Naive B cell (primary cell): Measurements from ENCODE around the gene LHFPL2. TPM values are rescaled to one million over a fixed set of nuclear protein-coding genes. Genes with fewer than 3 reads are reported as not detected.

Experiments
- ATAC-seq, 2 donors: fragments of 150-1000 bp; cut with Tn5 transposase; 2 replicates each; pipeline ENCODE4 v1.10.0; 2021; ENCODE audit warnings: low read depth in 2 of 2, mild to moderate bottlenecking in 2 of 2, moderate library complexity in 2 of 2
- DNase-seq: peaks from one replicate; pipeline ENCODE4 v3.0.0; 2022
- H3K27ac Mint-ChIP-seq, 6 donors: one replicate each; pipeline ENCODE4 v1.8.0; 2020 to 2022; ENCODE audit warnings: mild to moderate bottlenecking in 6 of 6, mixed read lengths in 6 of 6, moderate library complexity in 5 of 6, inconsistent platforms in 2 of 6
- H3K27me3 Mint-ChIP-seq, 3 donors: one replicate each; pipeline ENCODE4 v1.8.0; 2021 to 2022; ENCODE audit warnings: mixed read lengths in 3 of 3, mild to moderate bottlenecking in 1 of 3
- H3K36me3 Mint-ChIP-seq, 2 donors: one replicate each; pipeline ENCODE4 v1.8.0; 2020 to 2022; ENCODE audit warnings: mixed read lengths in 2 of 2, inconsistent platforms in 1 of 2, mild to moderate bottlenecking in 1 of 2
- H3K4me1 Mint-ChIP-seq, 3 donors: one replicate each; pipeline ENCODE4 v1.8.0; 2020 to 2022; ENCODE audit warnings: mixed read lengths in 3 of 3, inconsistent platforms in 1 of 3, mild to moderate bottlenecking in 1 of 3, moderate library complexity in 1 of 3
- H3K4me3 Mint-ChIP-seq, 8 donors: one replicate each; pipeline ENCODE4 v1.8.0; 2020 to 2022; ENCODE audit warnings: mild to moderate bottlenecking in 8 of 8, mixed read lengths in 8 of 8, moderate library complexity in 8 of 8, inconsistent platforms in 2 of 8
- H3K9me3 Mint-ChIP-seq, 7 donors: one replicate each; pipeline ENCODE4 v1.8.0; 2020 to 2022; ENCODE audit warnings: mixed read lengths in 7 of 7, mild to moderate bottlenecking in 5 of 7, inconsistent platforms in 2 of 7, moderate library complexity in 1 of 7
- polyA plus RNA-seq, 6 donors: library from polyadenylated mRNA; unstranded; fragments of 300-500 nt; fragmentation: Illumina TruSeq; gene quantifications; one replicate each; pipeline ENCODE4 v1.2.3, GENCODE V29; 2021; ENCODE audit warnings: low read depth in 6 of 6

The LHFPL2 gene
- polyA plus RNA-seq, 6 donors from 2014 or later = 8.1 to 15.0 (median 12.3) TPM

- DNase-seq (no peak), ATAC-seq (no peak)
- Mint-ChIP-seq H3K27me3 (no peaks in the 10 kb centered on the region), H3K36me3 (peaks cover 0 to 7% of the 10 kb centered on the region in 2 donors), H3K9me3 (no peaks in the 10 kb centered on the region), H3K4me1 (peaks cover 19 to 23% (median 20%) of the 10 kb centered on the region in 3 donors), H3K4me3 (no peak overlapping the region), H3K27ac (peak overlapping the region in 1 of 6 donors; percentile 95)
These were observed 91.0 kb downstream of the LHFPL2 start for GRCh38 chr5:78557601-78558000.

- Mint-ChIP-seq H3K27me3 (no peaks in the 10 kb centered on the region), H3K9me3 (no peaks in the 10 kb centered on the region), H3K36me3 (peaks cover 0 to 7% of the 10 kb centered on the region in 2 donors), H3K27ac (peak overlapping the region in 3 of 6 donors; percentile 9 to 57 (median 35)), H3K4me3 (peak overlapping the region in 1 of 8 donors; percentile 51), H3K4me1 (peaks cover 19 to 30% (median 20%) of the 10 kb centered on the region in 3 donors)
- DNase-seq = peak; percentile 9
- peak; percentile 41 to 60 for ATAC-seq
These were observed 92.7 kb downstream of the LHFPL2 start for GRCh38 chr5:78555870-78556269.

- H3K4me3 Mint-ChIP-seq = no peak overlapping the region
- H3K36me3 Mint-ChIP-seq = no peaks in the 10 kb centered on the region
- DNase-seq (no peak), ATAC-seq (no peak)
- H3K27me3 Mint-ChIP-seq = no peaks in the 10 kb centered on the region
- H3K27ac Mint-ChIP-seq = peak overlapping the region in 1 of 6 donors; percentile 49
- peaks cover 19 to 35% (median 20%) of the 10 kb centered on the region in 3 donors for H3K4me1 Mint-ChIP-seq
- H3K9me3 Mint-ChIP-seq = no peaks in the 10 kb centered on the region
These were observed 93.9 kb downstream of the LHFPL2 start for GRCh38 chr5:78554670-78555069.

- Mint-ChIP-seq H3K27ac (peak overlapping the region in 1 of 6 donors; percentile 10), H3K4me1 (peaks cover 20 to 41% (median 27%) of the 10 kb centered on the region in 3 donors), H3K27me3 (no peaks in the 10 kb centered on the region), H3K9me3 (no peaks in the 10 kb centered on the region), H3K36me3 (no peaks in the 10 kb centered on the region), H3K4me3 (peak overlapping the region in 1 of 8 donors; percentile 67)
- DNase-seq (no peak), ATAC-seq (no peak)
These were observed 94.8 kb downstream of the LHFPL2 start for GRCh38 chr5:78553580-78554353.

GRCh38 chr5:78552729-78553342 is 95.7 kb downstream of the LHFPL2 start:
- Mint-ChIP-seq H3K4me3 (peak overlapping the region in 7 of 8 donors; percentile 3 to 69 (median 51)), H3K27me3 (no peaks in the 10 kb centered on the region), H3K4me1 (peaks cover 20 to 41% (median 27%) of the 10 kb centered on the region in 3 donors), H3K36me3 (no peaks in the 10 kb centered on the region), H3K27ac (peak overlapping the region in 3 of 6 donors; percentile 3 to 53 (median 33)), H3K9me3 (no peaks in the 10 kb centered on the region)
- DNase-seq (no peak), ATAC-seq (no peak)

- Mint-ChIP-seq H3K27me3 (no peaks in the 10 kb centered on the region), H3K36me3 (no peaks in the 10 kb centered on the region), H3K4me3 (no peak overlapping the region), H3K27ac (no peak overlapping the region), H3K9me3 (no peaks in the 10 kb centered on the region), H3K4me1 (peaks cover 21 to 35% (median 23%) of the 10 kb centered on the region in 3 donors)
- DNase-seq (no peak), ATAC-seq (no peak)
These were observed 97.7 kb downstream of the LHFPL2 start for GRCh38 chr5:78550891-78551290.

- no peaks in the 10 kb centered on the region for H3K27me3 Mint-ChIP-seq
- H3K27ac Mint-ChIP-seq = peak overlapping the region in 1 of 6 donors; percentile 33
- peaks cover 15 to 27% (median 17%) of the 10 kb centered on the region in 3 donors for H3K4me1 Mint-ChIP-seq
- no peaks in the 10 kb centered on the region for H3K36me3 Mint-ChIP-seq
- no peak for DNase-seq
- ATAC-seq = no peak
- no peak overlapping the region for H3K4me3 Mint-ChIP-seq
- no peaks in the 10 kb centered on the region for H3K9me3 Mint-ChIP-seq
These were observed 99.5 kb downstream of the LHFPL2 start for GRCh38 chr5:78549043-78549442.

- Mint-ChIP-seq H3K9me3 (no peaks in the 10 kb centered on the region), H3K36me3 (no peaks in the 10 kb centered on the region), H3K27me3 (no peaks in the 10 kb centered on the region), H3K4me3 (no peak overlapping the region), H3K27ac (peak overlapping the region in 2 of 6 donors; percentile 53 to 69), H3K4me1 (peaks cover 11 to 21% (median 17%) of the 10 kb centered on the region in 3 donors)
- ATAC-seq = no peak
- DNase-seq = no peak
These were observed 100.6 kb downstream of the LHFPL2 start for GRCh38 chr5:78547731-78548615.

- Mint-ChIP-seq H3K4me3 (no peak overlapping the region), H3K27ac (peak overlapping the region in 4 of 6 donors; percentile 26 to 69 (median 42)), H3K9me3 (no peaks in the 10 kb centered on the region), H3K27me3 (no peaks in the 10 kb centered on the region), H3K36me3 (no peaks in the 10 kb centered on the region), H3K4me1 (peaks cover 14 to 20% (median 15%) of the 10 kb centered on the region in 3 donors)
- DNase-seq (no peak), ATAC-seq (no peak)
These were observed 101.4 kb downstream of the LHFPL2 start for GRCh38 chr5:78547183-78547582.

- no peaks in the 10 kb centered on the region for H3K27me3 Mint-ChIP-seq
- H3K4me3 Mint-ChIP-seq = no peak overlapping the region
- no peaks in the 10 kb centered on the region for H3K9me3 Mint-ChIP-seq
- H3K27ac Mint-ChIP-seq = no peak overlapping the region
- ATAC-seq (no peak), DNase-seq (no peak)
- H3K36me3 Mint-ChIP-seq = no peaks in the 10 kb centered on the region
- H3K4me1 Mint-ChIP-seq = peaks cover 12 to 22% (median 14%) of the 10 kb centered on the region in 3 donors
These were observed 102.1 kb downstream of the LHFPL2 start for GRCh38 chr5:78546276-78546996.

GRCh38 chr5:78545406-78545805 is 103.2 kb downstream of the LHFPL2 start:
- ATAC-seq (no peak), DNase-seq (no peak)
- no peak overlapping the region for H3K27ac Mint-ChIP-seq
- peaks cover 14 to 22% (median 15%) of the 10 kb centered on the region in 3 donors for H3K4me1 Mint-ChIP-seq
- no peaks in the 10 kb centered on the region for H3K36me3 Mint-ChIP-seq
- H3K9me3 Mint-ChIP-seq = no peaks in the 10 kb centered on the region
- H3K4me3 Mint-ChIP-seq = no peak overlapping the region
- no peaks in the 10 kb centered on the region for H3K27me3 Mint-ChIP-seq

- peaks cover 9 to 22% (median 14%) of the 10 kb centered on the region in 3 donors for H3K4me1 Mint-ChIP-seq
- H3K27ac Mint-ChIP-seq = peak overlapping the region in 2 of 6 donors; percentile 42 to 49
- ATAC-seq (no peak), DNase-seq (no peak)
- no peaks in the 10 kb centered on the region for H3K27me3 Mint-ChIP-seq
- H3K4me3 Mint-ChIP-seq = peak overlapping the region in 1 of 8 donors; percentile 39
- no peaks in the 10 kb centered on the region for H3K9me3 Mint-ChIP-seq
- no peaks in the 10 kb centered on the region for H3K36me3 Mint-ChIP-seq
These were observed 103.9 kb downstream of the LHFPL2 start for GRCh38 chr5:78544561-78545201.
